ENCODE results near the gene RENBP.

RENBP gene

DNA sequence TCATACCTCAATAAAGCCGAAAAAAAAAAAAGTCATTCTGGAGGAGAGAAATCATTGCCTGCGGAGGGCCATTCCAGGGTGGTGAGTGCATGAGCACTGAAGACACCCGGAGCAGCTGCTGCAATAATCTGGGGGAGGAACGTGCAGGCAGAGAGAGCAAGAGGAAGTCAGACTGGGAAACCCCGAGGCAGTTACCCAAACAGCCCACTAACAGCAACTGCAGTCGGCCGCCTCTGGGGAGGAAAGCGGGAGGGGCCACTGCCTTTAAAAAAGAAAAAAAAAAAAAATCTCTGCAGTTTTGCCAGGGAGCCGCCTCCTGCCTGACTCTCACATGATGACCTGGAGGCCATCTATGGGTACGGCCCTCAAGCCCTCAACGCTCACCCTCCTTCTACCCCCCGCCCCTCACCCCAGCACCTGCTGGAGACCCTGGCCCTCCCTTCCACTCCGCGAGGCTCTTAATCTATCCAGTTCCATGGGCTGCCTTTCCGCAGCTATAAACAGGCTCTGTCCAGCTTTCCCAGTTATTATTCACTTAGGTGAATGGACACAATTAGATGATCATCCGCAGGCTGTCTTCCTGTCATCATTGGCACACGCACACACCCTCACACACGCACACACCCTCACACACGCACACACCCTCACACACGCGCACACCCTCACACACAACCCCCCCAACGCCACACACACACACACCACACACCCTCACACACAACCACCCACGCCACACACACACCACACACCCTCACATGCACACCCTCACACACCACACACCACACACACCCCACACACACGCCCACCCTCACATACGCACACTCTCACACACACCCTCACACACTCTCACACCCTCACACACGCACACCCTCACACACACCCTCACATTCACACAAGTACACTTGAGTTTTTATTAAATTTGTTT is 43.4 kb downstream of the RENBP start (continued):
- TF ChIP-seq, protein P1, sequence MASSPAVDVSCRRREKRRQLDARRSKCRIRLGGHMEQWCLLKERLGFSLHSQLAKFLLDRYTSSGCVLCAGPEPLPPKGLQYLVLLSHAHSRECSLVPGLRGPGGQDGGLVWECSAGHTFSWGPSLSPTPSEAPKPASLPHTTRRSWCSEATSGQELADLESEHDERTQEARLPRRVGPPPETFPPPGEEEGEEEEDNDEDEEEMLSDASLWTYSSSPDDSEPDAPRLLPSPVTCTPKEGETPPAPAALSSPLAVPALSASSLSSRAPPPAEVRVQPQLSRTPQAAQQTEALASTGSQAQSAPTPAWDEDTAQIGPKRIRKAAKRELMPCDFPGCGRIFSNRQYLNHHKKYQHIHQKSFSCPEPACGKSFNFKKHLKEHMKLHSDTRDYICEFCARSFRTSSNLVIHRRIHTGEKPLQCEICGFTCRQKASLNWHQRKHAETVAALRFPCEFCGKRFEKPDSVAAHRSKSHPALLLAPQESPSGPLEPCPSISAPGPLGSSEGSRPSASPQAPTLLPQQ (tag by site-specific recombination; IDR thresholded peaks at IDR 0.05) = no peak
- TF ChIP-seq ZNF423 (tag by site-specific recombination; IDR thresholded peaks at IDR 0.05) (no peak), ZNF302 (tag by site-specific recombination; IDR thresholded peaks at IDR 0.05; ENCODE audit: low read depth) (no peak), ZBTB8A (tag by site-specific recombination; IDR thresholded peaks at IDR 0.05) (no peak), ZIC2 (tag by site-specific recombination; IDR thresholded peaks at IDR 0.05) (no peak), ZNF394 (tag by site-specific recombination; IDR thresholded peaks at IDR 0.05; ENCODE audit: borderline replicate concordance) (no peak), ZNF214 (tag by site-specific recombination; IDR thresholded peaks at IDR 0.05; ENCODE audit: borderline replicate concordance) (no peak), ZNF10 (tag by site-specific recombination; IDR thresholded peaks at IDR 0.05) (no peak), OSR2 (tag by site-specific recombination; IDR thresholded peaks at IDR 0.05) (no peak), ZNF629 (tag by site-specific recombination; IDR thresholded peaks at IDR 0.05) (no peak), YY2 (tag by site-specific recombination; IDR thresholded peaks at IDR 0.05) (no peak), ZNF785 (tag by site-specific recombination; IDR thresholded peaks at IDR 0.05) (no peak), SCRT2 (tag by site-specific recombination; IDR thresholded peaks at IDR 0.05) (no peak), ZNF571 (tag by site-specific recombination; IDR thresholded peaks at IDR 0.05) (peak; percentile 86; the same call in 1 of the 2 replicates), KLF9 (tag by site-specific recombination; IDR thresholded peaks at IDR 0.05; ENCODE audit: low read depth) (peak; percentile 60; the same call in 1 of the 2 replicates), ZNF707 (tag by site-specific recombination; IDR thresholded peaks at IDR 0.05) (no peak), ZFP37 (tag by site-specific recombination; IDR thresholded peaks at IDR 0.05) (no peak), ZNF658 (tag by site-specific recombination; IDR thresholded peaks at IDR 0.05) (peak; percentile 76; the same call in 1 of the 2 replicates), ZNF350 (tag by site-specific recombination; IDR thresholded peaks at IDR 0.05) (no peak), ZNF169 (tag by site-specific recombination; IDR thresholded peaks at IDR 0.05) (no peak), ZNF555 (tag by site-specific recombination; conservative IDR thresholded peaks at IDR 0.05) (no peak), ZNF558 (tag by site-specific recombination; IDR thresholded peaks at IDR 0.05) (no peak), MYNN (tag by site-specific recombination; IDR thresholded peaks at IDR 0.05; ENCODE audit: borderline replicate concordance) (0 out of 2 replicates have a peak, but pooled peaks have one; percentile 15), ZNF843 (tag by site-specific recombination; IDR thresholded peaks at IDR 0.05) (no peak), ZNF174 (tag by site-specific recombination; IDR thresholded peaks at IDR 0.05) (no peak), EGR2 (tag by site-specific recombination; IDR thresholded peaks at IDR 0.05; ENCODE audit: low read depth) (peak; percentile 100), KLF1 (tag by site-specific recombination; IDR thresholded peaks at IDR 0.05) (peak; percentile 50; the same call in 1 of the 2 replicates)
- TF ChIP-seq, protein P2, sequence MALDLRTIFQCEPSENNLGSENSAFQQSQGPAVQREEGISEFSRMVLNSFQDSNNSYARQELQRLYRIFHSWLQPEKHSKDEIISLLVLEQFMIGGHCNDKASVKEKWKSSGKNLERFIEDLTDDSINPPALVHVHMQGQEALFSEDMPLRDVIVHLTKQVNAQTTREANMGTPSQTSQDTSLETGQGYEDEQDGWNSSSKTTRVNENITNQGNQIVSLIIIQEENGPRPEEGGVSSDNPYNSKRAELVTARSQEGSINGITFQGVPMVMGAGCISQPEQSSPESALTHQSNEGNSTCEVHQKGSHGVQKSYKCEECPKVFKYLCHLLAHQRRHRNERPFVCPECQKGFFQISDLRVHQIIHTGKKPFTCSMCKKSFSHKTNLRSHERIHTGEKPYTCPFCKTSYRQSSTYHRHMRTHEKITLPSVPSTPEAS (tag by site-specific recombination; IDR thresholded peaks at IDR 0.05) = peak; percentile 100
- TF ChIP-seq, protein P3, sequence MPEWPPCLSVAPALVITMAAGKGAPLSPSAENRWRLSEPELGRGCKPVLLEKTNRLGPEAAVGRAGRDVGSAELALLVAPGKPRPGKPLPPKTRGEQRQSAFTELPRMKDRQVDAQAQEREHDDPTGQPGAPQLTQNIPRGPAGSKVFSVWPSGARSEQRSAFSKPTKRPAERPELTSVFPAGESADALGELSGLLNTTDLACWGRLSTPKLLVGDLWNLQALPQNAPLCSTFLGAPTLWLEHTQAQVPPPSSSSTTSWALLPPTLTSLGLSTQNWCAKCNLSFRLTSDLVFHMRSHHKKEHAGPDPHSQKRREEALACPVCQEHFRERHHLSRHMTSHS (tag by site-specific recombination; IDR thresholded peaks at IDR 0.05) = peak; percentile 16; the same call in 1 of the 2 replicates
- TF ChIP-seq, protein P4, sequence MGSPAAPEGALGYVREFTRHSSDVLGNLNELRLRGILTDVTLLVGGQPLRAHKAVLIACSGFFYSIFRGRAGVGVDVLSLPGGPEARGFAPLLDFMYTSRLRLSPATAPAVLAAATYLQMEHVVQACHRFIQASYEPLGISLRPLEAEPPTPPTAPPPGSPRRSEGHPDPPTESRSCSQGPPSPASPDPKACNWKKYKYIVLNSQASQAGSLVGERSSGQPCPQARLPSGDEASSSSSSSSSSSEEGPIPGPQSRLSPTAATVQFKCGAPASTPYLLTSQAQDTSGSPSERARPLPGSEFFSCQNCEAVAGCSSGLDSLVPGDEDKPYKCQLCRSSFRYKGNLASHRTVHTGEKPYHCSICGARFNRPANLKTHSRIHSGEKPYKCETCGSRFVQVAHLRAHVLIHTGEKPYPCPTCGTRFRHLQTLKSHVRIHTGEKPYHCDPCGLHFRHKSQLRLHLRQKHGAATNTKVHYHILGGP (tag by site-specific recombination; IDR thresholded peaks at IDR 0.05) = no peak
- TF ChIP-seq, protein P5, sequence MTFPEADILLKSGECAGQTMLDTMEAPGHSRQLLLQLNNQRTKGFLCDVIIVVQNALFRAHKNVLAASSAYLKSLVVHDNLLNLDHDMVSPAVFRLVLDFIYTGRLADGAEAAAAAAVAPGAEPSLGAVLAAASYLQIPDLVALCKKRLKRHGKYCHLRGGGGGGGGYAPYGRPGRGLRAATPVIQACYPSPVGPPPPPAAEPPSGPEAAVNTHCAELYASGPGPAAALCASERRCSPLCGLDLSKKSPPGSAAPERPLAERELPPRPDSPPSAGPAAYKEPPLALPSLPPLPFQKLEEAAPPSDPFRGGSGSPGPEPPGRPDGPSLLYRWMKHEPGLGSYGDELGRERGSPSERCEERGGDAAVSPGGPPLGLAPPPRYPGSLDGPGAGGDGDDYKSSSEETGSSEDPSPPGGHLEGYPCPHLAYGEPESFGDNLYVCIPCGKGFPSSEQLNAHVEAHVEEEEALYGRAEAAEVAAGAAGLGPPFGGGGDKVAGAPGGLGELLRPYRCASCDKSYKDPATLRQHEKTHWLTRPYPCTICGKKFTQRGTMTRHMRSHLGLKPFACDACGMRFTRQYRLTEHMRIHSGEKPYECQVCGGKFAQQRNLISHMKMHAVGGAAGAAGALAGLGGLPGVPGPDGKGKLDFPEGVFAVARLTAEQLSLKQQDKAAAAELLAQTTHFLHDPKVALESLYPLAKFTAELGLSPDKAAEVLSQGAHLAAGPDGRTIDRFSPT (tag by site-specific recombination; IDR thresholded peaks at IDR 0.05) = no peak
